GM18499 (cell line): ENCODE data around the gene METTL13.

Source experiments
- ATAC-seq: cut with Tn5 transposase; IDR thresholded peaks from one replicate; pipeline ENCODE4 v1.9.1; 2021; ENCODE audit warnings: moderate number of reproducible peaks; ENCODE audit not compliant: insufficient read depth, unreplicated experiment

Gene METTL13

GRCh38 chr1:171841931-171842761 lies 60.7 kb downstream of the METTL13 start:
- no peak for ATAC-seq

- ATAC-seq = no peak
Measured at GRCh38 chr1:171844381-171844780, 62.9 kb downstream of the METTL13 start.

- no peak for ATAC-seq
Measured at GRCh38 chr1:171845998-171846397, 64.5 kb downstream of the METTL13 start.
